Gastrocnemius medialis (tissue), 4 donors: ENCODE measurements around the gene ENTPD8. TPM values are rescaled to one million over a fixed set of nuclear protein-coding genes. Genes with fewer than 3 reads are reported as not detected.

Source experiments
- ATAC-seq, 2 donors: fragments of 150-250 bp; one replicate each; pipeline ENCODE4 v1.9.1; 2016
- DNase-seq, 2 donors: peaks; one replicate each; pipeline ENCODE4 v3.0.0-alpha.2; 2019
- H3K27ac ChIP-seq, 4 donors: fragments of 200-600 bp; sonication (generic); 1 replicate in 1 of 4; 2 replicates in 3 of 4; pipeline ENCODE4 v1.5.1; 2016 to 2018; ENCODE audit warnings: mild to moderate bottlenecking in 2 of 4, moderate library complexity in 1 of 4
- H3K27me3 ChIP-seq, 3 donors: fragments of 200-600 bp; sonication (generic) in 2 of 3; 1 replicate in 1 of 3; 2 replicates in 2 of 3; pipeline versions ENCODE4 v1.5.1 to v1.6.0; 2016 to 2019; ENCODE audit warnings: mild to moderate bottlenecking in 1 of 3, moderate library complexity in 1 of 3
- H3K36me3 ChIP-seq, 2 donors: fragments of 200-600 bp; sonication (generic) in 1 of 2; one replicate each; pipeline ENCODE4 v1.5.1; 2017 to 2018
- H3K4me1 ChIP-seq, 2 donors: fragments of 200-600 bp; sonication (generic) in 1 of 2; one replicate each; pipeline ENCODE4 v1.5.1; 2016 to 2017; ENCODE audit warnings: mild to moderate bottlenecking in 2 of 2
- H3K4me3 ChIP-seq, 4 donors: fragments of 200-600 bp; sonication (generic) in 3 of 4; 1 replicate in 1 of 4; 2 replicates in 3 of 4; pipeline ENCODE4 v1.5.1; 2016 to 2019; ENCODE audit warnings: mild to moderate bottlenecking in 2 of 4
- H3K9me3 ChIP-seq, 3 donors: fragments of 200-600 bp; sonication (generic) in 2 of 3; 1 replicate in 1 of 3; 2 replicates in 2 of 3; pipeline ENCODE4 v1.5.1; 2016 to 2019
- POLR2A ChIP-seq, 2 donors: fragments of 450-650 bp; IDR thresholded peaks; one replicate each; pipeline ENCODE4 v1.6.1; 2017; ENCODE audit warnings: antibody characterized with exemption in 2 of 2, mild to moderate bottlenecking in 2 of 2, moderate library complexity in 2 of 2
- in situ Hi-C, 4 donors: fragments of 200-750 bp; cut with MboI; loops; one replicate each; pipeline versions ENCODE4 v1.15.0 to v1.8.0; 2017; ENCODE audit warnings: low sequenced_read_pairs in 4 of 4
- intact Hi-C: fragments of 100-400 bp; cut with DNase I; formaldehyde crosslinking; loops from one replicate; pipeline ENCODE4 v1.15.1; 2023; ENCODE audit warnings: low total_unique reads
- total RNA-seq, 4 donors: library from RNA; depleted of rRNA; stranded (reverse); fragments of >200 nt; gene quantifications; one replicate each; pipeline versions ENCODE4 v1.1.0 to v1.2.3, GENCODE V29; 2016
- TF ChIP-seq, protein P1 (sequence below), 5 experiments: fragments of 450-650 bp in 3 of 5; fragments of 200-600 bp in 2 of 5; sonication (generic) in 2 of 5; IDR thresholded peaks in 4 of 5; conservative IDR thresholded peaks in 1 of 5; 1 replicate in 4 of 5; 2 replicates in 1 of 5; pipeline ENCODE4 v1.5.1; 2016 to 2019; ENCODE audit warnings: antibody characterized with exemption in 5 of 5, mild to moderate bottlenecking in 3 of 5, moderate library complexity in 3 of 5

The ENTPD8 gene
- total RNA-seq, 4 donors from 2014 or later: 0.23 TPM; not detected in 3

DNA sequence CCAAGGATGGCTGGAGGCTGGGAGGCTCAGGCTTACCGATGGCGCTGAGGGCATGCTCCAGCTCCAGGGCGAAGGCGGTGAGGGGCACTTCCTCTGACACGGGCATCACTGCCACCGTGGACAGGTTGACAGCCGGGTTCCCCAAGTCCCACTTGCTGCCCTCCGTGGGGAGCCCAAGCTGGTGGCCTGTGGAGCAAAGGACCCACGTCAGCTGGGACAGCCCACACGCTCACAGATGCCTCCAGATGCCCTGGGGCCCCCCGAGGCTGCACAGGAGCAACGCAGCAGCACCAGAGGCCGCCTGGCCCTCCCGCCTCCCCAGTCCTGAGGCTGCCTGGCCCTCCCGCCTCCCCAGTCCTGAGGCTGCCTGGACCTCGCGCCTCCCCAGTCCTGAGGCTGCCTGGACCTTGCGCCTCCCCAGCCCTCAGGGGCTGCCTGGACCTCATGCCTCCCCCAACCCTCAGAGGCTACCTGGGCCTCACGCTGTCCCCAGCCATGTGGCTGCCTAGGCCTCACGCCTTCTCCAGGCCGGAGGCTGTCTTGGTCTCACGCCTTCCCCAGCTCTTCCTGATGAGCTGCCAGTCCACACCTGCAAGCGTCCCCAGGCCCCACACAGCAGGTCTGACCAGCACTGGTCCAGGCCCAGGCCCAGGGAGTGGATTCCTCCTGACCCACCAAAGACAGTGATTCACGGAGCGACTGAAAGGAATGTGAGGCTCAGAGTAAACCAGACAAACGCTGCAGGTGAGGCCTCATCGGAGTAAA is 43.6 kb upstream of the ENTPD8 start:
- no peak for DNase-seq
- in situ Hi-C loops (no loop called here), intact Hi-C loops (no loop called here)
- ATAC-seq: no peak
- Histone ChIP-seq H3K4me1 (peaks cover 0 to 3% of the 10 kb centered on the region in 2 donors), H3K27ac (no peak overlapping the region), H3K4me3 (no peak overlapping the region), H3K9me3 (no peaks in the 10 kb centered on the region), H3K27me3 (no peaks in the 10 kb centered on the region), H3K36me3 (peaks cover 0 to 24% of the 10 kb centered on the region in 2 donors)
- TF ChIP-seq POLR2A (IDR thresholded peaks at IDR 0.05): no peak
- TF ChIP-seq, protein P1, sequence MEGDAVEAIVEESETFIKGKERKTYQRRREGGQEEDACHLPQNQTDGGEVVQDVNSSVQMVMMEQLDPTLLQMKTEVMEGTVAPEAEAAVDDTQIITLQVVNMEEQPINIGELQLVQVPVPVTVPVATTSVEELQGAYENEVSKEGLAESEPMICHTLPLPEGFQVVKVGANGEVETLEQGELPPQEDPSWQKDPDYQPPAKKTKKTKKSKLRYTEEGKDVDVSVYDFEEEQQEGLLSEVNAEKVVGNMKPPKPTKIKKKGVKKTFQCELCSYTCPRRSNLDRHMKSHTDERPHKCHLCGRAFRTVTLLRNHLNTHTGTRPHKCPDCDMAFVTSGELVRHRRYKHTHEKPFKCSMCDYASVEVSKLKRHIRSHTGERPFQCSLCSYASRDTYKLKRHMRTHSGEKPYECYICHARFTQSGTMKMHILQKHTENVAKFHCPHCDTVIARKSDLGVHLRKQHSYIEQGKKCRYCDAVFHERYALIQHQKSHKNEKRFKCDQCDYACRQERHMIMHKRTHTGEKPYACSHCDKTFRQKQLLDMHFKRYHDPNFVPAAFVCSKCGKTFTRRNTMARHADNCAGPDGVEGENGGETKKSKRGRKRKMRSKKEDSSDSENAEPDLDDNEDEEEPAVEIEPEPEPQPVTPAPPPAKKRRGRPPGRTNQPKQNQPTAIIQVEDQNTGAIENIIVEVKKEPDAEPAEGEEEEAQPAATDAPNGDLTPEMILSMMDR (IDR thresholded peaks at IDR 0.05 in 4 of 5, conservative IDR thresholded peaks at IDR 0.05 in 1 of 5): no peak

DNA sequence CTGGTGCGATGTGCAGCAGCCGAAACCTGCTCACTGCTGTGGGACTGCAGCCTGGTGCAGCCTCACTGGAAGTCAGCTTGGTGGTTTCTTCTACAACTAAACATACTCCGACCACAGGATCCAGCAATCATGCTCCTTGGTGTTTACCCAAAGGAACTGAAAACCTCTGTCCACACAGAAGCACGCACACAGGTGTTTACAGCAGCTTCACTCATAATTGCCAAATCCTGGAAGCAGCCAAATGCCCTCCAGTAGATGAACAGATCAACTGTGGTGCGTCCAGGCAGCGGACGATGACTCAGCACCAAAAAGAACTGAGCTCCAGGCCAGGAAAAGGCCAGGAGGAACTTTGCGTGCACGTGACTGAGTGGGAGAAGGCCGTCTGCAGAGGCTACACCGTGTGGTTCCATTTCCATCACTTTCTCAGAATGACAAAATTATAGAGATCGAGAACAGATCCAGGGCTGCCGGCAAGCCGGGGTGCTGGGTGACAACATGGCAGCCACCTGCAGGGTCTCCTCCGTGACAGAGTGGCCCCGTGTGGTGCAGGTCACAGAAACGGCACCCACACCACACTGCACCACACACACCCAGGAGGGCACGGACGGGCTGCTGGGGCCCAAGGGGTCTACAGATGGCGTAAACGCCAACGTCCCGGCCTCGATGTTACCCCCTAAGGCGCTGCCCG is 41.1 kb upstream of the ENTPD8 start:
- ATAC-seq: peak; percentile 70 to 82
- TF ChIP-seq, protein P1 (IDR thresholded peaks at IDR 0.05 in 4 of 5, conservative IDR thresholded peaks at IDR 0.05 in 1 of 5): no peak
- no peak for TF ChIP-seq POLR2A (IDR thresholded peaks at IDR 0.05)
- H3K4me3 ChIP-seq: no peak overlapping the region
- no peaks in the 10 kb centered on the region for H3K27me3 ChIP-seq
- H3K27ac ChIP-seq: peak overlapping the region; percentile 3 to 63 (median 49)
- DNase-seq: peak; percentile 54 to 55
- intact Hi-C loops (no loop called here), in situ Hi-C loops (no loop called here)
- H3K9me3 ChIP-seq: no peaks in the 10 kb centered on the region
- H3K4me1 ChIP-seq: peaks cover 0 to 3% of the 10 kb centered on the region in 2 donors
- H3K36me3 ChIP-seq: peaks cover 0 to 18% of the 10 kb centered on the region in 2 donors

DNA sequence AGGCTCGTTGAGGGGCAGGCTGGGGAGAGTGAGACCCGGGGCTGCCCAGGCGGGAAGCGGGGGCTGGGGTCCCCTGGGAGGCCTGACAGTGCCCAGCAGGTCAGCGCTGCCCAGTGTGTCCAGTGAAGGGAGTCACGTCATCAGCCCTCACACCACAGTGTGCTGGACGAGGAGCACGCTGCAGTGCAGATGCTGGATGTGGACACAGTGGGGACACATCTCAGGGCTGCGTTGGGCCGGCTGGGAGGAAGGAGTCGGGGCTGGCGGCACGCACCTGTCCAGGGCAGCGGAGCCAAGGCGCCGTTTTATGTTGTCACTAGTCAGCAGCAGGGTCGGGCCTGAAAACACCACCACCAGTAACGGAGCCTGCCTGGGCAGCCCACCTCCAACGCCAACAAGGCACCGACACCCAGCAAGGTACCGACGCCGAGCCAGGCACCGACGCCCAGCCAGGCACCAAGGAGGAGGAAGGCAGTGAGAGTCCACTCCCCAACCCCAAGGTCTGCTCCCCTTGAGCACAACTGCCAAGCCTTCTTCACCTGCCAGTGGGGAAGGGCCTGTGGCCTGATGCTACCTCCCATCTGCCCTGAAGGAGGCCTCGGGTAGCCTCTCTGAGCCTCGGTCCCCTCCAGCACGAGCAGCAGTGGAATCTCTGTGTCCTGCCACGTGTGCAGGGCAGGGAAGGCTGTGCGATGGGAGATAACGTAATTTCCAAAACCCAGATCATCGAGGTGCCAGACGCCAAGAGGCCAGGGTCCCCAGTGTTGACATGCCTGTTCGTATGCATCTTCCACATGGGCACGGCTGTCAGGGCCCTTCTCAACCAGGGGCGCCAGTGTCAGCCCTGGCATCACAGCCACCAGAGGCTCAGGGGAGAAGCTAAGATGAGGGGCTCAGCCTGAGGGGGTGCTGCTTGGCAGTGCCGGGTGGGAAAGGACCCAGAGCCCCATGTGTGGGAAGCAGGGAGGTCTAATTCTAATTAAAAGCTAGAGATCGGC is 39.8 kb upstream of the ENTPD8 start:
- DNase-seq (no peak), ATAC-seq (no peak)
- H3K36me3 ChIP-seq: peaks cover 0 to 24% of the 10 kb centered on the region in 2 donors
- H3K27ac ChIP-seq: peak overlapping the region in 1 of 4 donors; percentile 49
- peaks cover 0 to 1% (median under 1%) of the 10 kb centered on the region in 3 donors for H3K9me3 ChIP-seq
- peaks cover 0 to 3% of the 10 kb centered on the region in 2 donors for H3K4me1 ChIP-seq
- H3K4me3 ChIP-seq: no peak overlapping the region
- intact Hi-C loops: no loop called here
- TF ChIP-seq, protein P1 (IDR thresholded peaks at IDR 0.05 in 4 of 5, conservative IDR thresholded peaks at IDR 0.05 in 1 of 5): no peak
- no peak for TF ChIP-seq POLR2A (IDR thresholded peaks at IDR 0.05)
- in situ Hi-C loops: no loop called here
- no peaks in the 10 kb centered on the region for H3K27me3 ChIP-seq

DNA sequence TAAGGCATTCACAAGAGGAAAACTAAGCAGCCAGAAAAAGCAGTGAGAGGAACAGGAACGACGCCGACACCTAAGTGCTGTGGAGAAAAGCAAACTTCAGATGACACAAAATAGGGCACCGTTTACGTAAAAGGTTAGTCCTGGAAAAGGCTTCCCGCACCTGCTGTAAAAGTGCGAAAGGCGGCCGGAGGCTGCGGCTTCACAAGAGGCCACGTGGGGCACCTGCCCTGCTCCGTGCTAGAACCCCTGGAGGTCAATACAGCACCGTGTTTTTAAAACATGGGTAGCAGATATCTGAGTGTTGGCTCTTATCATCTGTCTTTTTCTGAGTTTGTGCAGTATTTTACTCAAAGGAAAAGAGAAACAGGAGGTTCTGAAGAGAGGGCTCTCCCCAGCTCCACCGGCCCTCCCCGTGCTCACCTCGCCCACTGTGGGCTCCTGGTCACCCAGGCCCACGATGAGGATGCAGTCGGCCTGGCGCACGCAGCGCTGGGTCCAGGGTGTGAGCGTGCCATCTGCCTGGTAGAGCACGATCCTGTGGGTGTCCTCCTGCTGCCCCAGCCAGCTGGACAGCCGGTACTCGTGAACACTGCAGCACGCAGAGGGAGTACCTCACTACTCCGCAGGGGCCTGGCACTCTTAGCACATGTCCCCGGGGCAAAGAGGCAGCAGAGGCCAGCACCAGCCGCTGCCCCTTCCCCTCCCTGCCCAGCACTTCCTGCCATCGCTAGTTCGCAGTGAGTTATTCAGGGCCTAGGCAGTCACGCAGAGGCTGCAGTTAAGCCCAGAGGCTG is 38.9 kb upstream of the ENTPD8 start:
- Histone ChIP-seq H3K4me3 (no peak overlapping the region), H3K36me3 (peaks cover 0 to 33% of the 10 kb centered on the region in 2 donors), H3K27ac (no peak overlapping the region), H3K27me3 (no peaks in the 10 kb centered on the region), H3K4me1 (peaks cover 0 to 3% of the 10 kb centered on the region in 2 donors), H3K9me3 (peaks cover 0 to 9% (median 5%) of the 10 kb centered on the region in 3 donors)
- DNase-seq (no peak), ATAC-seq (no peak)
- TF ChIP-seq POLR2A (IDR thresholded peaks at IDR 0.05): no peak
- TF ChIP-seq, protein P1 (IDR thresholded peaks at IDR 0.05 in 4 of 5, conservative IDR thresholded peaks at IDR 0.05 in 1 of 5): no peak
- intact Hi-C loops: no loop called here
- in situ Hi-C loops: no loop called here
